Skin of body (tissue), 2 donors: Measurements from ENCODE around the gene FABP7. TPM values are rescaled to one million over a fixed set of nuclear protein-coding genes. Genes with fewer than 3 reads are reported as not detected.

Experiments
- DNase-seq: peaks from one replicate; lab custom pipeline; 2025; lab: John Stamatoyannopoulos, UW
- total RNA-seq: library from RNA; depleted of rRNA; stranded (reverse); fragments of >200 nt; gene quantifications from one replicate; pipeline ENCODE4 v1.2.3, GENCODE V29; 2014

Gene FABP7
- total RNA-seq, 1 donor from 2014 or later = 31.6 TPM

DNA sequence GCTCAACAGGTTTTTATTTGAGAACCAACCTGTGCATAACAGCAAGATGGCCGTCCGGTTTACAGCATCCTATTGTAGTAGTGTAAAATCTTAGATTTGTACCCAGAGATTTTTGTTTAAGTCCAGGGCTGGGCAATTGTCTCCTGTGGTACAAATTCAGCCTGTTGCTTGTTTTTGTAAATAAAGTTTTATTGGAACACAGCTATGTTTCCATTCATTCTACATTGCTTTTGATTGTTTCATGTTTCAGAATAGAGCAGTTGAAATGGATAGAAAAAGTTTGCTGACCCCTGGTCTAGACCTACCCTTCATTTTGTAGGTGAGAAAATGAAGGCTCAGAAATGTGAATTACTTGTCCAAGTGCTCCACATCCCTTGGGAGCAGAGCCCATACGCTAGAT, 18.0 kb downstream of the FABP7 start:
- no peak for DNase-seq

DNA sequence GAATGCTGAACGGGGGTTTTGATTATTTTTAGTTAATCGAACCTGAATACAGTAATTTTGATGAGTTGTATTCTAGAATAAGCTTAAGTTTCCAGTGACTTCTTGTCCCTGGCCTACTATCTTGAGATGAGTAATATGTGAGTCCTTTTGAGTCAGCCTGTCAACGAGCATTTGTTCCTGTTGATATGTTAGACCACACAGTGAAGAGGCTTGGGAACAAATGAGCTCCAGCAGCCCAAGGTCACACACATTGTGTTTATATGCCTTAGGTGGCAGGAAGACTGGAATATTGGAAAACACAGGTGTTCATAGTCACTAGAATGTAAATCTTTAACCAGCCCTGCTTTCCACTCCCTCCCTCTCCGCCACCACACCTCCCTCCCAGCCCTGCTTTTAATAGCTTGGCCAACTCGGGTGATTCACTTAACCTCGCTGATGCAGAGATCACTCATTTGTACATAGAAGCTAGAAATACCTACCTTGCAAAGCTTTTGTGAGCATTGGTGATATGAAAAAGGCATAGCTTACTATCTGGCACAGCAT, 18.7 kb downstream of the FABP7 start:
- DNase-seq = no peak

DNA sequence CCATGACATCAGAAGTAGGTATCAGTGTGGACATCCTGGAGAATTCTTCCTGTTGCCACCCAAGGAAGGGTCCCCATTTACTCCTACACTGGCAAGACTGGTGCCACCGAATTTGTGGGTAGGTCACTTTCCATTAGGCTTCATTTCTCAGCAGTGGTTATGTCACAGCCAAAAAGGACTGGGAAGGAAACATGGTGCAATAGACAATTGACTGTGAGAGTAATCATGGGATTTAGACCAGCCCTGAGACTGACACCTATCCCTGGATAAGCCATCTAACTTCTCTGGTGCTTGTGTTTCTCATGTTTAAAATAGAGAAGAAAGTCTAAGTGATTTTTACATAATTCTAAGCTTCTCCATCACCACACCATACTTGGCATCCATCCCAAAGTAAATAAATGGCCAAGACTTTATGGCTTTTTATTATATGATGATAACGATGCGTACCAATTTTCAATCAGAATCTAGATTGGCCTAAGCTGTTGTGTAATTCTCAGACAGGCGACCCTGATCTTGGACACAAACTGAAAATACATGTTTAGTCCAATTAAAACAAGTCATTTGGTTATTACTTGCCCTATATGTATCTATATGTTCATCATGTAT, 19.7 kb downstream of the FABP7 start:
- no peak for DNase-seq

DNA sequence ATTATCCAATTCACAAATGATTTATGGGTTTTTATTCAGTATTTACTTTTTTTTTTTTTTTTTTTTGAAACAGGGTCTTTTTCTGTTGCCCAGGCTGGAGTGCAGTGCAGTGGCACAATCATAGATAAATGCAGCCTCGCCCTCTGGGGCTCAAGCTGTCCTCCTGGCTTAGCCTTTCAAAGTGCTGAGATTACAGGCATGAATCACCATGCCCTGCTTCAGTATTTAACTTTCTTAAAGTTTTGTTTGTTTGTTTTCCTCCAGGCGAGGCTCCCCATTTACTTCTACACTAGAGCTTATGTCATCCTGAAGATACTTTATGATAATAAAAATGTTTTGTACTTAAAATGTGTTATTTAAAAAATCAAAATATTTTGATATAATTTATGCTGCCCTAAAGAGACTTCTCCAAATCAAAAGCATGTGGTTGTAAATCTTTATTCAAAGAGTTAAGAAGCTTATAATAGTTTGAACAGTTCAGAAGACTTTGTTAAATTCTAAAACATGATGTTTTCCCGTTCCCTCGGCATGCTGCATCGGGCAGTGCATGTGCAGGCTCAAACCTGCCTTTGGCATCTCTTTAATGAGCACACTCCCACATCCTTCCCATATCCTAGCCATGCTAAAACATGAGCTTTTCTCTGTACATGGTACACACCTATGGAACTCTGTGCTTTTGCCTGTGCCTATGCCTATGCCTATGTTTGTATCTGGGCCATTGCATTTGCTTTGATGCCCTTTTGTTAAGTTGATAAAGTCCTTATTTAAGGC, 20.6 kb downstream of the FABP7 start:
- DNase-seq = no peak

DNA sequence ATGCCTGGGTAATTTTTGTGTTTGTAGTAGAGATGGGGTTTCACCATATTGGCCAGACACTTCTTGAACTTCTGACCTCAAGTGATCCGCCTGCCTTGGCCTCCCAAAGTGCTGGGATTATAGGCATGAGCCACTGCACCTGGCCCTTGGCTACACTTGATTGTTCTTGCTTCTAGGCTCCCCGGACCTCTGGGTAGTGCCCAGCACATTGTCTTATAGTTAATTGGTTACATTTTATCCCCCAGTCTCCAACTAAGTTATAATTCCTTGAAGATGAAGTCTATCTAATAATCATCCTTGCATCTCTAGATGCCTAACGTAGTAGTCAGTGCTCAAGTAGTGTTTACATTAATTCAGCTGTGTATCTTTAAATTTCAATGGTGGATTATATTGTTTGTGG, 21.4 kb downstream of the FABP7 start:
- no peak for DNase-seq

DNA sequence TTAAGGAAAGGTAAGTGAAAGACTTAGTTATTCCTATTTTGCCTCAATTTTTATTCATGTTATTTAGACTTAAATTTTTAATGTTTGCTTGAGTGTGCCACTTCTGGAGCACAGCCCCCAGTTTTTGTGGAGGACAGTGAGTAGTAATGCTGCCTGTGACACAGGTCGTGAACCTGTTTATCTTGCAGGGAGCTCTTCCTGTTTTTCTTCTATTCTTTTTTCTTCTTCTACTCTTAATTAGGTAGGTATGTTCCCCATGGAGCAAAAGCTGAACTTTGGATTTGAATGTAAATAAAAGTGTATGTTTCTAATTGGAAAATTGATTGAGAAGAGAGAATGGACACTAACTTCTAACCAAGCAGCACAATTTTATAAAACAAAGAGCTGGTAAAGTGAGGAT, 21.9 kb downstream of the FABP7 start:
- no peak for DNase-seq

DNA sequence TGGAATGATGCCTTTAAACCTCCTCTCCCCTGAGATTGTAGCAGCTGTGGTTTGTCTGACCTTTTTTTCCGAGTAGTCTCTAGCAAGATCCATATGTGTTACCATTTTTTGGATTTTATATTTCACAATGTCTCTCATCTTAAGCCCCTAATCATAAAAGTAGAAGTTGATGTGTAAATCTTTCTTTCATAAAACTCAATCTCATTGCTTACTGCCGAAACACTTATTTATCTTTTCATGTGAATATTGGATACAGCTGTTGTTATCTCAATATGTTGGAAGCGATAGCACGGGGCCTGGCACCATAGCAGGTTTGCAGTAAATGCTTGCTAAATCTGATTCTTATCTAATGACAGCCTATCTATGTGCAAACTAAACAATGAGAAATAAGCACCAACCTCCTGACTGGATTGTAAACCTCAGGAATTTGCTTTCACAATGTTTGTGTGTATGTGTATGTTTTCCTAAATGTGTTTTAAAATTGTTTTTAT, 23.7 kb downstream of the FABP7 start:
- DNase-seq = peak; percentile 65

DNA sequence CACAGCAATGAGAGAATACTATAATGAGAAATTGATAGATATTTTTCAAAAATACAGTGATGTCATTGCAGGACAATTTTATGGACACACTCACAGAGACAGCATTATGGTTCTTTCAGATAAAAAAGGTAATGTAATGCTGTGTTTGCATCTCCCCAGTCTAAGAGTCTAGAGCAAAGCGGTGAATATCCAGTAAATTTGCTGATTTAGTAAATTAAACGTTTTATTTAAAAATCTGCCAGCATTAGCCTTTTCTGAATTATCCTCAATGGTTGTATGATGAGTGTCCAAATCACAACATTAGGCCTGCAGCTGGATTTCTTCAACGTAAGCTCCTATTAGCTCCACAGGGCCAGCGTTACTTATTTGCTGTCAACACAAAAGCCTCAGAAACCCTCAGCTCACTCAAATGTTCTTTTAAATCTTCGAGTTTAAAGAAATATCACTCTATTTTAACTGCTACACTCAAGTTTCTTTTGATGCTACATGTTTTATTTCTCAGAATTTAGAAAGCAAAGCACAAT, 25.5 kb downstream of the FABP7 start:
- no peak for DNase-seq

DNA sequence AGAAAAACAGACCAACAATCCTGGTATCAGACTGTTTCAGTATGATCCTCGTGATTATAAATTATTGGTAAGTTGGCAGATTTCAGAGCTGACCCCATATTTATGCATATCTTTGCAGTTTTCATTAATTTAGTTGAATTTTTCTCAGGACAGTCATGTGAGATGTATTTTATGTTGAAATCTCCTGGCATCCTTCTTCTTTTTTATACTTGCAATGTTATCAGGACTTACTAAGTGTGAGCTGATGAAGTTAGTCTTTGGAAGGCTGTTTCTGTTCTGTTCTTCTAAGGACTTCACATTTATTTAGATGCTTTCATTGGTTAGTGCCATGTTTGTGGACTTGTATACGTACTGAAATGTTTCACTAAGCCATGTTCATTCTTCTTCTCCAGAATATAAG, 26.8 kb downstream of the FABP7 start:
- DNase-seq = no peak

DNA sequence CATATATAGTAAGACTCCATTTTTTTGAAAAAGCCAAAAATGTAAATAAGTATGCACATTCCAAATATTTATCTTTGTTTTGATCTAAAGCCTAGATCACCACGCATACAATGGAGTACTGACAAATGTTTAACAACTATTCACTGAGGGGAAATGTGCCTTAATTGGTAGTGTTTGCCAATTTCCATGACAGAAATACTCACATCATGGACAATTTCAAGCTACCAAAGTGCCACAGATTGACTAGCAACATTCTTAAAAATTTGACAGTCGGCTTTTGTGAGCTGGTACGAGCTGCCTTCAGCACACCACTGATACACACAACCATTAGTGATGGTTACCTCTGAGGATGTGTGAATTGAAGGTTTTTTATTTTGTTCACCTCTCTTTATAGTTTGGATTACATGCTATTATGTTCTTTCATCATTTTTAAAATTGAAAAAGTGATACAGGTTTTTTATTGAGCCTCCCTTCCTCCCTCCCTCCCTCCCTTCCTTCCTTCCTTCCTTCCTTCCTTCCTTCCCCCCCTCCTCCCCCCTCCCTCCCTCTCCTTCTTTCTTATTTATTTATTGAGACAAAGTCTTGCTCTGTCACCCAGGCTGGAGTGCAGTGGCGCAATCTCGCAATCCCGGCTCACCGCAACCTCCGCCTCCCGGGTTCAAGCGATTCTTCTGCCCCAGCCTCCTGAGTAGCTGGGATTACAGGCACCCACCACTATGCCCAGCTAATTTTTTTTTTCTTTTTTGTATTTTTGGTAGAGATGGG, 28.8 kb downstream of the FABP7 start:
- no peak for DNase-seq

DNA sequence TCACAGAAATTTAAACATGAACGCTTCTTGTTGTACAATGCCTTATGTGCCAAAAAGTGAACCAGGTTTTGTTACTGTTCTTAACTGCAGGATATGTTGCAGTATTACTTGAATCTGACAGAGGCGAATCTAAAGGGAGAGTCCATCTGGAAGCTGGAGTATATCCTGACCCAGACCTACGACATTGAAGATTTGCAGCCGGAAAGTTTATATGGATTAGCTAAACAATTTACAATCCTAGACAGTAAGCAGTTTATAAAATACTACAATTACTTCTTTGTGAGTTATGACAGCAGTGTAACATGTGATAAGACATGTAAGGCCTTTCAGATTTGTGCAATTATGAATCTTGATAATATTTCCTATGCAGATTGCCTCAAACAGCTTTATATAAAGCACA, 29.5 kb downstream of the FABP7 start:
- DNase-seq = no peak

DNA sequence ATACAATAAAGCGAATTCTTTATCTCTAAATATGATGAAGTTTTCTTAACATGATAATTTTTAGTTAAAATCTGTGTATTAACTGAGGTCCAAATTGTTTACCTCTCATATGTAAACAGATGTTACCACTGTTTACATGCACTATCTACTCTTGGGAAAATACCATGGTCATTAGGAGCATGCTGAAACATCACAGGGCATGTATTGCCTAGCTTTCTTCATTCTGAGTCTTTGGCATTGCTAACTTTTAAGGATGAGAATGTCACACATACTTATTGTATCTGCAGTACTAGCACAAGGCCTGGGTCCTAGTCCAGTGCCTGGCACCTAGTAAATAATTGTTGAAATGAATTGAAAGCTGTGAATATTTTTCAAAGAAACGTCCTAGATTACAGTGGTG, 30.2 kb downstream of the FABP7 start:
- no peak for DNase-seq

DNA sequence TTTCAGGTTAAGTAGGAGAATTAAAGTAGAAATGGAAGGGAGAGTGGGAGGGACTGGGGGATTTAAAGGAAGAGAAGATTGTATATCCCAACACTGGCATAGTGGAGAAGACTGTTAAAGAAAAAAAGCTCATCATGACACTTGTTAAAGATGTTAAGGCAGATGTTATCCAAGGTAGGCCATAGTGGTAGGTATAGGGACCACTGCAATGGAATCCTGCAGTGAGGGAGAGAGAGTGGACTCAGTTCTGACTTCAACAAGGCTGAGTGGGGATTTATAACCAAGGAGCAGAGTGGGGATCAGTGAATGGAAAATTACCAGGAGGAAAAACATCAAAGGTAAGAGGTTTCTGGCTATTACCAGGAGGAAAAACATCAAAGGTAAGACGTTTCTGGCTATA, 30.7 kb downstream of the FABP7 start:
- no peak for DNase-seq

DNA sequence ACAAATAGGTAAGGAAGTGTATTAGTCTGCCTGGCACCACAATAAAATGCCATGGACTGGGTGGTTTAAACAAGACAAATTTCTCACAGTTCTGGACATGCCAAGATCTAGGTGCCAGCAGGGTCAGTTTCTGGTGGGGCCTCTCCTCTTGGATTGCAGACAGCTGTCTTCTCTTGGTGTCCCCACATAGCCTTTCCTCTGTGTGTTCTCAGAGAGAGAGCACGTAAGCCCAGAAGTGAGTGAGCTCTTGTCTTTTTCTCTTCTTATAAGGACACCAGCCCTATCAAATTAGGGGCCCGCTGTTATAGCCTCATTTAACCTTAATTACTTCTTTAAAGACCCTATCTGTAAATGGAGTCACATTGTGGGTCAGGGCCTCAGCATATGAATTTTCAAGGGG, 37.8 kb downstream of the FABP7 start:
- no peak for DNase-seq

DNA sequence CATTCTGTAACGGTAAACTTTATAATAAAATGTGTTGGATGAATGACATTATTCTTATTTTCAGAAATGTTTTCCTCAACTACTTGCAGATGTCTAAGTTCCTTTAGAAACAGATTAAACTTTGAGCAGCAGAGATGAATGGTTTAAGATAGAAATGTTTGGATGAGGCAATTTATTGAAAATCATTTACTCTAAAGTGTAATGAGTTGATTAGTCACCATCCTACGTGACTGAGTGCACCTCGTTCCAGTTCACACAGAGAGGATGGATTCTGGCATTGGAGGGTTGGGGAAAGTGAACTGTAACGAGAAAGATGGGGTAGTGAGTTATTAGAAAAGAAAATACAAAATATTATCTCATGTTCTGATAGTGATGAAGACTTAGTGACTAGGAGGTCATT, 38.2 kb downstream of the FABP7 start:
- DNase-seq = no peak

DNA sequence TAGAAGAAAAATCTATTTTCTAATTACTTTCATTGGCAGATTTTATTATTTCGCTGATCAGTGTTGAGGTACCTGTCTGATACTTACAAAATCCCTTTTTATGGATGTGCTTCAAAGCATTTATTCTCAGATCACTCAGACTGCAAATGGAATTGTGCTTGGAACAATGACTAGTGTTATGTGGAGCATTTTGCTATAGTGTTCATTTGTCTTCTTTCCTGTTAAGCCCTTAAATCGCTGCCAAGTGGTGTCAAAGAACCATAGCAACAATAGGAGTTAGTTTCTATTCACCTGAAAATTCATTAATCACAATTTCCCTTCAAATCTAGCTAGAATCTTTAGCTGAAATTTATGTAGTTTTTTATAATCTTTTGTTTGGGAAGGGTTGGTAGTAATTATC, 39.4 kb downstream of the FABP7 start:
- DNase-seq = no peak

DNA sequence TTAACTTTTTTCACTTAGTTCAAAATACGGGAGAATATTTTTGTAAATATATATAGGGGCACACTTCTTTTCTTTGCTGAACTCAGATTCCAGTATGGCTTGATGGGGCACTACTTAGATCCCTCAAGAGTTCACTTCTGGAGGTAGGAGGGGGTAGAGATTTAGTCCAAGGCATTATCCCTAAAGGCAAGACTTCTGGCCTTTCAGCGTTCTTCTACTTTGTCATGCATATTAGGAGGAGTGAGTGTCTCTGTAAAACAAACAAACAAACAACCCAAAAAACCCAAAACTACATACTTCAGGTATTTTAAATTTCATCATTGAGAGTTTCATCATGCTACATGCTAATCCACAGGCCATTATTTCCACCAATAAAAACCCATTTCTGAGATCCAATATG, 41.6 kb downstream of the FABP7 start:
- no peak for DNase-seq

DNA sequence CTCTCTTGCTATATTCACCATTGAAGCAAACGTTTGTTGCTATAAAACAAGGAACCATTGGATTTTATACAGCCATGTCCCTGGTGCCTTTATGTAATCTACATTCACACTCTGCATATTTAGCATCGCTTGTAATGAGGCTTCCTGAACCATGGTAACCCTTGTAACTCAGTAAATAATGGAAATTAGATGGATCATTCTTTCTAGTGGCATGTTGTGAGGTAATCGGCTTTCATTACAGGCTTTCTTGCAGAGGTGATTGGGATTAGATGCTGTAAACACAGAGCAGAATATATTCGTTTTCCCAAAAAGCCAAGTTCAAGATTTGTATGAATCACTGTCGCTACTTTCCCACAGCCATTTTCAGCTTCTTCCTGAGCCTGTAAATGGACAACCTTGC, 45.6 kb downstream of the FABP7 start:
- DNase-seq = no peak

DNA sequence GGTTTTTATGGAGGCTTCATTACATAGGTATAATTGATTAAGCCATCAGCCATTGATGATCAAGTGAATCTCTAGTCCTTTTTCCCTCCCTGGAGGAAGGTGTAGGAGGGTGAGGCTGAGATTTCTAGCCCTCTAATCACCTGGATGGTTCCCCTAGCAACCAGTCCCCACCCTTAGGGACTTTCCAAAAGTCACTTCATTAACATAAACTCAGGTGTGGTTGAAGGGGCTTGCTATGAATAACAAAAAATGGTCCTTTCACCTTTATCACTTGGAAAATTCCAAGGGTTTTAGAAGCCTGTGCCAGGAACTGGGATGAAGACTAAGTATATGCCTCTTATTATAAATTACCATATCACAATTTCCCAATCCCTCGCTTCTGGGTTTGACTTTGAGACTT, 49.9 kb downstream of the FABP7 start:
- no peak for DNase-seq

DNA sequence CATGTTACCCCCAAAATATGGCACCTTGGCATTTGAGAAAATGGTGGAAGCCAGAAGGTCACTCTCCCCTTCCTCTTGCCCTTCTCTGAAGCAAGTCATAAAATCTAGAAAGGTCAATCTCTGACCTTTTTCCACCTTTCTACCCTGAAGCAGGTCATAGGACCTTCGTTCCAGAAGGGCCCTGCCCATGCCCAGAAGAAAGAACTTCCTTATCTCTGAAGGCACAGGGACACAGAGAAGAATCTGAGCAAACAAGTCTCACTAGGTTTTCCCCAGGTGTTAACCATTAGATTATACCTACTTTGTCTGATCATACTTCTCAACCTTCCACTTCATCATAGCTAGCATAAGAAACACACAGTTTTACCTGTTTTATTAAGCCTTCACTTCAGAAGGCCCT, 52.0 kb downstream of the FABP7 start:
- no peak for DNase-seq

DNA sequence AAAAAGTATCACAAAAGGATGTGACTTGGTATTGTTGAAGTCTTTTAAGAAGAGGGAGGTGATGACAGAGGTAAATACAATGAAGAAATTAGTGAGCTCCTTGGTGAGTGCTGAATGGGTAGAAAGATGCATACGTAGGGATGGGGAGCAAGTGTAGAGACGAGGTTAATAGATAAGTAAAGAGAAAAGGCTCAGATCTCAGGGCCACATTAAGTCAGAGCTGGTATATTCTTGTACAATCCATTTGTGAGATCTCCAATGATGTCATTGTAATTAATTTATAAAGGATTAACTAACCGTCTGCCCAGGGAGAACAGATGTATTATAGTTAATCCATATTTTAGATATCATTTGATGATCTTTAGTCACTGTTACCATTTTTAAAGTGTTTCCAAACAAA, 52.9 kb downstream of the FABP7 start:
- no peak for DNase-seq

DNA sequence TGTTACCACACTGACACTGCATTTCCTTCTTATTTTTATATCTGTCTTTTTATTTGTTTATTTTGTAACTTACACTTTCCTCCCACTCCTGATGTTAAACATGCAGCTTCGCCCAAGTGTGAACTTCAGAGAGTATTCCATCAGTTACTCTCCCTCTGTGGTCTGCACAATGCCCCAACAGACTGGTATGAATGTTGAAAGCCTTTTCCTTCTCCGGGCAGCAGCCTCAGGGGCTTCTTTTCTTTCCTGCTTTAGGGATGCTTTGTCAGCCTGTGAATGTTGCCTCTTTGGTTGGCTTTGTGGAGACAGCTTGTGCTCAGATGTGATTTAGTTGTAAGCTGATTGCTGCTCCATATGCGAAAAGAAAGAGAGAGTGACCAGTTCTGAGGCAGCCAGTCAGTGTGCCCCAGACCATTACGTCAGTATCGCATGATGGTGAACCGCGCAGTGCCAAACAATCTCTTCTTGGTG, 53.5 kb downstream of the FABP7 start:
- no peak for DNase-seq
